Measurements from ENCODE around the gene TKTL1.

TKTL1 gene

GRCh38 chrX:154378799-154379568 is 83.4 kb downstream of the TKTL1 start, which contains the start of gene EMD:
Gene EMD, plus strand, starts transcription at chrX:154379295. Its CDS starts 190 bp downstream, at chrX:154379485.
- DNase-seq, result peak; percentile 100

GRCh38 chrX:154379569-154379951 is 84.0 kb downstream of the TKTL1 start:
- no peak for DNase-seq

Measured in OCI-M1 (cell line).